Measurements from ENCODE around the gene PLEK.

GRCh38 chr2:68420254-68420910 lies 55.3 kb downstream of the PLEK start:
- TF ChIP-seq EZH2 (IDR thresholded peaks at IDR 0.05; ENCODE audit: borderline replicate concordance, insufficient read depth, low read depth, low read length, poor library complexity, severe bottlenecking) (no peak), CTCF (IDR thresholded peaks at IDR 0.05) (no peak)
